ENCODE measurements around the gene WNT3A. TPM values are rescaled to one million over a fixed set of nuclear protein-coding genes. Genes with fewer than 3 reads are reported as not detected.
"Not testable (repeated sequence)": the region's sequence is repeated elsewhere in the genome, so short reads cannot be mapped to it uniquely, and the experiment has no call there.

The WNT3A gene
- total and polyA plus RNA-seq, 4 donors = 0.09 to 3.1 (median 1.9) TPM

DNA sequence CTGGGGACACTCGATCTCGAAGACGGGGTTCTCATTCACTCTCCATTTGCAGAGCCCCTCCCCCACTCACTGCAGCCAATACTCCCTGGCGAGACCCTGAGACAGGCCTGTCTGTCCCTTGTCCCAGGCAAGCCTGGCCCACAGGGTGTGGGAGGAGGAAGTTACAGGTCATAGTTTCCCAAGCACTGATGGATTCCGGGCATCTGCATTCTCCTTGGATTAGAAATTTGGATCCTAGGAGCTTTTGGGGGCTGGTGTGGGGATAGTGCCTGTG, 11.3 kb downstream of the WNT3A start:
- 83 to 89% methylated on average over 5 of the region's 5 CpGs for WGBS, 2 donors
- TF ChIP-seq, protein P1, sequence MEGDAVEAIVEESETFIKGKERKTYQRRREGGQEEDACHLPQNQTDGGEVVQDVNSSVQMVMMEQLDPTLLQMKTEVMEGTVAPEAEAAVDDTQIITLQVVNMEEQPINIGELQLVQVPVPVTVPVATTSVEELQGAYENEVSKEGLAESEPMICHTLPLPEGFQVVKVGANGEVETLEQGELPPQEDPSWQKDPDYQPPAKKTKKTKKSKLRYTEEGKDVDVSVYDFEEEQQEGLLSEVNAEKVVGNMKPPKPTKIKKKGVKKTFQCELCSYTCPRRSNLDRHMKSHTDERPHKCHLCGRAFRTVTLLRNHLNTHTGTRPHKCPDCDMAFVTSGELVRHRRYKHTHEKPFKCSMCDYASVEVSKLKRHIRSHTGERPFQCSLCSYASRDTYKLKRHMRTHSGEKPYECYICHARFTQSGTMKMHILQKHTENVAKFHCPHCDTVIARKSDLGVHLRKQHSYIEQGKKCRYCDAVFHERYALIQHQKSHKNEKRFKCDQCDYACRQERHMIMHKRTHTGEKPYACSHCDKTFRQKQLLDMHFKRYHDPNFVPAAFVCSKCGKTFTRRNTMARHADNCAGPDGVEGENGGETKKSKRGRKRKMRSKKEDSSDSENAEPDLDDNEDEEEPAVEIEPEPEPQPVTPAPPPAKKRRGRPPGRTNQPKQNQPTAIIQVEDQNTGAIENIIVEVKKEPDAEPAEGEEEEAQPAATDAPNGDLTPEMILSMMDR (IDR thresholded peaks at IDR 0.05; ENCODE audit: control extremely low read depth, extremely low read depth) = no peak
- Histone ChIP-seq H3K27me3 (ENCODE audit: control insufficient read depth in 3 of 3, insufficient read depth in 3 of 3, low read length in 2 of 3) (no peaks in the 10 kb centered on the region), H3K4me3 (no peak overlapping the region), H3K9ac (ENCODE audit: insufficient read depth in 1 of 2, low read length in 2 of 2) (no peak overlapping the region), H3K9me3 (ENCODE audit: control insufficient read depth in 4 of 4, insufficient read depth in 3 of 4, low read length in 3 of 4) (no peaks in the 10 kb centered on the region), H3K36me3 (ENCODE audit: control insufficient read depth in 4 of 4, insufficient read depth in 4 of 4, low read length in 4 of 4) (no peaks in the 10 kb centered on the region), H3K4me1 (ENCODE audit: control insufficient read depth in 5 of 5, insufficient read depth in 5 of 5, low read length in 5 of 5) (peaks cover 0 to 7% (median 2%) of the 10 kb centered on the region in 5 donors), H3K27ac (ENCODE audit: low read depth in 1 of 2, low read length in 1 of 2) (no peak overlapping the region)
- DNase-seq (no peak), ATAC-seq (ENCODE audit: insufficient read depth, low FRiP score) (no peak)

DNA sequence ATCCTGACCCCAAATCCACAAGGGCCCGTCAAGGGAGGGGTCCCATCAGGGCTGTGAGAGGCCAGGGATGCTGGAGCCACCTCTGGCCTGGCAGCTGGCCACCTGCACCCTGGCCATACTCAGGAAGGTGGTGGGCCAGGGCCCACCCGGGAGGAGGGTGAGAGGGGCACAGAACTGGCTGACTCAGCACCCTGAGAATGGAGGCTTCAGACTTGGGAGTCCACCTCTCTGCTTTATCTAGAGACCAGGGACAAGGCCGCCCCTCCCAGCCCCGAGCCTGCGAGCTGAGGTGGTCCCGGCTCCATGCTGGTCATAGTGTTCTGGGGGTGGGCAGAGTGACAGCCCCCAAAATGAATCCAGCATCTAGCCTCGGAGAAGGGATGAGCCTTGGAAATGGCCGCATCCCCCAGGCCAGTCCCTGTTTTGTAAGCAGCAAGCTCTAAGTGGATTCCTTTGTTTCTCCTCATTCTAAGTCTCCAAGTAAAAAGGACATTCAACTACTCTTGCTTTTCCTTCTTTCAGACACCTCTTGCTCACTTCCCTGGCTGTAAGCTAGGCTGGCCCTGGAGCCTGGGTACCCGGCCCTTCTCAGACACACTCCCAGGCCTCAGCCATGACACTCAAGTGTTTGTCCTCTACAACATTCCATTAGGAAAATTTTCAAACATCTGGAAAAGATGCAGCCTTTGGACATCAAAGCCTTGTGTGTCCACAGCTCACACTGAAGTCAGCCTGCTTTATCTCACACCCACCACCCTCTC, 12.3 kb downstream of the WNT3A start:
- TF ChIP-seq, protein P1 (IDR thresholded peaks at IDR 0.05; ENCODE audit: control extremely low read depth, extremely low read depth) = no peak
- DNase-seq = no peak
- no peaks in the 10 kb centered on the region for H3K36me3 ChIP-seq (ENCODE audit: control insufficient read depth in 4 of 4, insufficient read depth in 4 of 4, low read length in 4 of 4)
- 84 to 86% methylated on average over 9 of the region's 9 CpGs for WGBS, 2 donors
- H3K9ac ChIP-seq (ENCODE audit: insufficient read depth in 1 of 2, low read length in 2 of 2) = no peak overlapping the region
- no peak for ATAC-seq (ENCODE audit: insufficient read depth, low FRiP score)
- H3K27me3 ChIP-seq (ENCODE audit: control insufficient read depth in 3 of 3, insufficient read depth in 3 of 3, low read length in 2 of 3) = no peaks in the 10 kb centered on the region
- H3K9me3 ChIP-seq (ENCODE audit: control insufficient read depth in 4 of 4, insufficient read depth in 3 of 4, low read length in 3 of 4) = no peaks in the 10 kb centered on the region
- no peak overlapping the region for H3K4me3 ChIP-seq
- peaks cover 0 to 7% (median 2%) of the 10 kb centered on the region in 5 donors for H3K4me1 ChIP-seq (ENCODE audit: control insufficient read depth in 5 of 5, insufficient read depth in 5 of 5, low read length in 5 of 5)
- no peak overlapping the region for H3K27ac ChIP-seq (ENCODE audit: low read depth in 1 of 2, low read length in 1 of 2)

DNA sequence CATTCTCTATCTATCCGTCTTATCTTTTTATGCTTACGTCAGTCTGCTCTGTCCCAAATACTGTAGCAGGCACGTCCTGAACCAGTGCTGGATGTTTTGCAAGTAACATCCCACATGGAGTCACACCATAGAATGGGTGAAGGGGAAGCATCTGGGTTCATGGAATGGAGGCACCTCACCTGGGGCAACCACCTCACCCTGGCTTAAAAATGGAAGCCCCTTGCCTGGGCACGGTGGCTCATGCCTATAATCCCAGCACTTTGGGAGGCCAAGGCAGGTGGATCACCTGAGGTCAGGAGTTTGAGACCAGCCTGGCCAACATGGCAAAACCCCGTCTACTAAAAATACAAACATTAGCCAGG, 12.9 kb downstream of the WNT3A start:
- H3K4me1 ChIP-seq (ENCODE audit: control insufficient read depth in 5 of 5, insufficient read depth in 5 of 5, low read length in 5 of 5); ATAC-seq (ENCODE audit: insufficient read depth, low FRiP score); H3K27me3 ChIP-seq (ENCODE audit: control insufficient read depth in 3 of 3, insufficient read depth in 3 of 3, low read length in 2 of 3); H3K36me3 ChIP-seq (ENCODE audit: control insufficient read depth in 4 of 4, insufficient read depth in 4 of 4, low read length in 4 of 4); DNase-seq; H3K27ac ChIP-seq (ENCODE audit: low read depth in 1 of 2, low read length in 1 of 2); H3K9ac ChIP-seq (ENCODE audit: insufficient read depth in 1 of 2, low read length in 2 of 2); H3K4me3 ChIP-seq; H3K9me3 ChIP-seq (ENCODE audit: control insufficient read depth in 4 of 4, insufficient read depth in 3 of 4, low read length in 3 of 4): not testable (repeated sequence)
- 88 to 90% methylated on average over 5 of the region's 5 CpGs for WGBS, 2 donors

DNA sequence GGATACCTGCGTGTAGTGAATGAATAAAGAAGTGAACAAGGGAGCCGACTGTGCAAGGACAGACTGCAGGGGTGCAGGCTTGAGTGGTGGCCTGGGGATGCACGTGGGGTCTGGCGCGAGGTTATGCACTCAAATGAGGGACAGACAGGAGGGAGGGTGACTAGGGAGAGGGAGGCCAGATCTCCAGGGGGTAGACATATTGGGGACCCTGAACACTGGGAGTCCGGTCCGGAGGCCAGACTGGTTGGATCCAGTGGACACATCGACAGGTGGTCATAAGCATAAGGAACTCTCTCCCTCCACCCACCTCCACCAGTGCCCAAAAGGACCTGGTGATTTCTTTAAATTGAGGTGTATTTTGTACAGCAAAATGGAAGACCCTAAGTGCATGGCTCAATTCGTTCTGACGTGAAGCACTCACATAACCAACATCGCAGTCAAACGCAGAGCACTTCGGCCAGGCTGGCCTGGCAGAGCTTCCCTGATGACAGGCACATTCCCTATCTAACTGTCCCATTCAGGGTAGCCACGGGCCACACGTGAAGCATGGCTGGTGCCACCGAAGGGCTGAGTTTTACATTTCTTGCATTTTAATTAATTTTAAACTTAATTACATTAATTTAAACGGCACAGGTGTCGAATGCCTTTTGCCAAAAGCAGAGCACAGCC, 14.0 kb downstream of the WNT3A start:
- ATAC-seq (ENCODE audit: insufficient read depth, low FRiP score) (no peak), DNase-seq (no peak)
- WGBS, 2 donors = 85 to 93% methylated on average over 18 of the region's 18 CpGs
- Histone ChIP-seq H3K27ac (ENCODE audit: low read depth in 1 of 2, low read length in 1 of 2) (no peak overlapping the region), H3K9me3 (ENCODE audit: control insufficient read depth in 4 of 4, insufficient read depth in 3 of 4, low read length in 3 of 4) (no peaks in the 10 kb centered on the region), H3K4me3 (no peak overlapping the region), H3K36me3 (ENCODE audit: control insufficient read depth in 4 of 4, insufficient read depth in 4 of 4, low read length in 4 of 4) (no peaks in the 10 kb centered on the region), H3K4me1 (ENCODE audit: control insufficient read depth in 5 of 5, insufficient read depth in 5 of 5, low read length in 5 of 5) (peaks cover 0 to 2% (median 0%) of the 10 kb centered on the region in 5 donors), H3K9ac (ENCODE audit: insufficient read depth in 1 of 2, low read length in 2 of 2) (no peak overlapping the region), H3K27me3 (ENCODE audit: control insufficient read depth in 3 of 3, insufficient read depth in 3 of 3, low read length in 2 of 3) (no peaks in the 10 kb centered on the region)
- TF ChIP-seq, protein P1 (IDR thresholded peaks at IDR 0.05; ENCODE audit: control extremely low read depth, extremely low read depth) = no peak

All from lung (tissue), 12 donors.